ENCODE data around the gene ACOXL. TPM values are rescaled to one million over a fixed set of nuclear protein-coding genes. Genes with fewer than 3 reads are reported as not detected.

The ACOXL gene
- total and polyA plus RNA-seq, 2 of the 8 experiments (the other 6 are each of a cell fraction or from before 2014, with no cell fraction given): 11.4 to 20.6 TPM

DNA sequence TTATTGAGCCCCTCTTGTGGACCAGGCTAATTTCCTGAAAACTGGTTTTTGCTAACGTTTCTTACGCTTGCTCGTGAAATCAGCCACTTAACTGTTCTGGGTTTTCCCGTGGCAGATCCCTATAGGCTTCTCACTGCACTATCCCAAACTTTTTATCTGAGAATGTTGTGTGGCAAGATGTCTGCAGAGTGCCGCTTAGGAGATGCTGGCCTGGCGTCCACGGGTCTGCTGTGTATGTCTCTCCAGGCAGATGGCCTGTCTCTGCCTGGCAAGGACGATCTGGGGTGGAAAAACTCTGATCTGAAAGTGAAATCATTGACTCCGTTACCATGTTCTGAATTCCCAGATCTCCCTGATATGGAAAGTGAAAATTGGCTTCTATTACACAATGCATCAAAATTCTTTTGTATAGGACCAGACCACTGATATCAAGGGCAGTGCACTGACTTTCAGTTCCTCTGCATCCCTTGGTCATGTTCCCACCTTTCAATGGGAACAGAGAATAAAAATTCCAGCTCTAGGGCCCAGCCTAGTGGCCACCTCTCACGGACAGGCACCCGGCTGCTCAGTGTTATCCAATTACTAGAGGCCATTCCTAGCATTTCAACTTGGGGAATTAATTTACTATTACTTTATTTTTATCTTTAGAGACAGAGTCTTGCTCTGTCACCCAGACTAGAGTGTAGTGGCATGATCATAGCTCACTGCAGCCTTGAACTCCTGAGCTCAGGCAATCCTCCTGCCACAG, 154.6 kb downstream of the ACOXL start (continued):
- TF ChIP-seq E2F6 (IDR thresholded peaks at IDR 0.05) (no peak), BCL11A (IDR thresholded peaks at IDR 0.05; ENCODE audit: low read depth in 2 of 2, low read length in 2 of 2) (no peak), RAD21 (IDR thresholded peaks at IDR 0.05 in 1 of 2, conservative IDR thresholded peaks at IDR 0.05 in 1 of 2; ENCODE audit: low read depth in 2 of 2, low read length in 2 of 2) (peak; percentile 34 to 55), MAFK (IDR thresholded peaks at IDR 0.05; ENCODE audit: low read depth, low read length) (no peak), KDM4A (IDR thresholded peaks at IDR 0.05; ENCODE audit: low read depth, low read length, severe bottlenecking) (no peak)
